Measurements from ENCODE around the gene NR4A2. TPM values are rescaled to one million over a fixed set of nuclear protein-coding genes. Genes with fewer than 3 reads are reported as not detected.

Gene NR4A2
- total RNA-seq, 1 experiment from 2014 or later = 12.0 TPM

DNA sequence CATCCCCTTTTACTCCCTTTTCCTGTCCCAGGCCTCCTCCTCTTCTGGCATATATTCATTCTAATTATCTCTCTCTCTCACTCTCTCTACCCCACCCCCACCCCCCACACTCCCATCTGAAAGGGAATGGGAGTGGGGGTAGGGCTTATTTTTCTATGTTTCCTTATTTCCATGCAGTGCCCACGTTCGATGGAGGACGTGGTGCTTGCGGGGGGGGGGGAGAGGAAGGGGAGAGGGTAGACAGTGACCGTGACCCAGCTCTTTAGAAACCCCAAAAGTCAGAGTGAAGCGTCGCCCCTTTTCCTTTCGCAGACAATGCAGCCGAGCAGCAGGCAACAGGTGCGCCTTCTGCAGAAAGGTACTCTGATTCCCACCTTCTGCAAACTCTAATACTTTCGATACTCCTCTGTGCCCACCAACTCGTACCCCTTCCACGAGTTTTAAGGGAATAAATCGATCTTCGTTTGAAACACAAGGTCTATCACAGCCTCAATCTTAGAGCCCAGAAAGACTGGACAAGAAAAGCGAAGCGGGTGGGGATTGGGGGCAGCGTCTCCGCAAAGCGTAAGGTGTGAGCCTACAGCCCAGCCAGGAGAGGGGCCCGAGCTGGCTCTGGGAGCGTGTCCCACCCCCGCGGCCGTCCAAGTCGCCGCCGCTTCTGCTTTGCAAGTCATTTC lies 891 bp upstream of the NR4A2 start:
- H3K9ac ChIP-seq (ENCODE audit: low read length) = peak overlapping the region; percentile 99
- peaks cover 25% of the 10 kb centered on the region for H4K20me1 ChIP-seq (ENCODE audit: low read length)
- H3K9me2 ChIP-seq (replicated peaks; ENCODE audit: low read length) = no peaks in the 10 kb centered on the region
- peak overlapping the region; percentile 95 for H3K4me3 ChIP-seq (ENCODE audit: low read length)
- peak overlapping the region; percentile 99 for H3K4me2 ChIP-seq (ENCODE audit: low read length)
- H3F3A ChIP-seq (ENCODE audit: low read length, unreplicated experiment) = no peaks in the 10 kb centered on the region
- peaks cover 16% of the 10 kb centered on the region for H3K4me1 ChIP-seq (ENCODE audit: insufficient read depth, low read length)
- no peaks in the 10 kb centered on the region for H3K79me2 ChIP-seq (ENCODE audit: low read length)
- peak overlapping the region; percentile 97 for H3K27ac ChIP-seq (ENCODE audit: low read length)
- H2AFZ ChIP-seq (ENCODE audit: low read length) = peak overlapping the region; percentile 84
- H3K27me3 ChIP-seq (ENCODE audit: low read length) = no peaks in the 10 kb centered on the region
- DNase-seq = peak; percentile 30
- BruUV-seq (replicated peaks) = TSS peak; percentile 40
- no peaks in the 10 kb centered on the region for H3K9me3 ChIP-seq (ENCODE audit: low read length)
- no peaks in the 10 kb centered on the region for H3K36me3 ChIP-seq (ENCODE audit: low read depth, low read length)
- intact Hi-C loops (cut with micrococcal nuclease) = loop anchor here (1.0 to 5.0 kb wide), 4 partner anchors 151 to 618 kb away; no protein-coding TSS in a partner anchor
- ChIA-PET POLR2A (ENCODE audit: unreplicated experiment) (interaction anchor here (0.7 to 1.2 kb wide), 3 partner anchors 9 to 470 kb away, joined by 4 to 14 read pairs (median 5); no protein-coding TSS in a partner anchor), CTCF (interaction anchor here (1.7 kb wide), 1 partner anchor 256 kb away, joined by 10 read pairs; no protein-coding TSS in a partner anchor)
- no peak for TF ChIP-seq EZH2 (IDR thresholded peaks at IDR 0.05; ENCODE audit: low read length, unreplicated experiment)
- TF ChIP-seq, protein P1, sequence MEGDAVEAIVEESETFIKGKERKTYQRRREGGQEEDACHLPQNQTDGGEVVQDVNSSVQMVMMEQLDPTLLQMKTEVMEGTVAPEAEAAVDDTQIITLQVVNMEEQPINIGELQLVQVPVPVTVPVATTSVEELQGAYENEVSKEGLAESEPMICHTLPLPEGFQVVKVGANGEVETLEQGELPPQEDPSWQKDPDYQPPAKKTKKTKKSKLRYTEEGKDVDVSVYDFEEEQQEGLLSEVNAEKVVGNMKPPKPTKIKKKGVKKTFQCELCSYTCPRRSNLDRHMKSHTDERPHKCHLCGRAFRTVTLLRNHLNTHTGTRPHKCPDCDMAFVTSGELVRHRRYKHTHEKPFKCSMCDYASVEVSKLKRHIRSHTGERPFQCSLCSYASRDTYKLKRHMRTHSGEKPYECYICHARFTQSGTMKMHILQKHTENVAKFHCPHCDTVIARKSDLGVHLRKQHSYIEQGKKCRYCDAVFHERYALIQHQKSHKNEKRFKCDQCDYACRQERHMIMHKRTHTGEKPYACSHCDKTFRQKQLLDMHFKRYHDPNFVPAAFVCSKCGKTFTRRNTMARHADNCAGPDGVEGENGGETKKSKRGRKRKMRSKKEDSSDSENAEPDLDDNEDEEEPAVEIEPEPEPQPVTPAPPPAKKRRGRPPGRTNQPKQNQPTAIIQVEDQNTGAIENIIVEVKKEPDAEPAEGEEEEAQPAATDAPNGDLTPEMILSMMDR (conservative IDR thresholded peaks at IDR 0.05; ENCODE audit: low read depth, low read length) = no peak
- no peak for TF ChIP-seq EZH2phosphoT487 (IDR thresholded peaks at IDR 0.05; ENCODE audit: borderline replicate concordance, low read length)
- peak; percentile 5 for ATAC-seq

DNA sequence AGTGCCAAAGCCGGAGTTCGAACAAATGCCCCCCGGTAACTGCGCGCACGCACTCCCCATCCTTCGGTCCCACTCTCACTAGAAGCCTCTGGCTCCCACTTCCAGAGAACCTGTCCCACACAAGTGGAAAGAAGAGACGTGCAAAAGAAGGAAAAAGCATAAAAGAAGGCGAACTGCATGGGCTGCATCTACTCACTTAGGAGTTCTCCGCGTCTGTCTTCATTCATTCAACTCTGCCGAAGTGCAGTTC lies 312 bp downstream of the NR4A2 start:
- Histone ChIP-seq H3K36me3 (ENCODE audit: low read depth, low read length) (no peaks in the 10 kb centered on the region), H2AFZ (ENCODE audit: low read length) (peak overlapping the region; percentile 84), H3K4me3 (ENCODE audit: low read length) (peak overlapping the region; percentile 95), H3K9me2 (replicated peaks; ENCODE audit: low read length) (no peaks in the 10 kb centered on the region), H3K27me3 (ENCODE audit: low read length) (no peaks in the 10 kb centered on the region), H4K20me1 (ENCODE audit: low read length) (peaks cover 25% of the 10 kb centered on the region), H3K9me3 (ENCODE audit: low read length) (no peaks in the 10 kb centered on the region), H3K79me2 (ENCODE audit: low read length) (no peaks in the 10 kb centered on the region), H3K4me1 (ENCODE audit: insufficient read depth, low read length) (peaks cover 14% of the 10 kb centered on the region; the same call in 1 of the 2 replicates), H3F3A (ENCODE audit: low read length, unreplicated experiment) (no peaks in the 10 kb centered on the region), H3K9ac (ENCODE audit: low read length) (peak overlapping the region; percentile 99), H3K4me2 (ENCODE audit: low read length) (peak overlapping the region; percentile 99), H3K27ac (ENCODE audit: low read length) (peak overlapping the region; percentile 97)
- intact Hi-C loops (cut with micrococcal nuclease) = loop anchor here (1.0 to 5.0 kb wide), 4 partner anchors 9 to 275 kb away; no protein-coding TSS in a partner anchor
- ChIA-PET POLR2A (ENCODE audit: unreplicated experiment) (no interaction called here), CTCF (no interaction called here)
- TF ChIP-seq EZH2 (IDR thresholded peaks at IDR 0.05; ENCODE audit: low read length, unreplicated experiment) (no peak), EZH2phosphoT487 (IDR thresholded peaks at IDR 0.05; ENCODE audit: borderline replicate concordance, low read length) (no peak)
- TF ChIP-seq, protein P1 (conservative IDR thresholded peaks at IDR 0.05; ENCODE audit: low read depth, low read length) = no peak
- no TSS peak for BruUV-seq (replicated peaks)
- DNase-seq (no peak), ATAC-seq (peak; percentile 24)

Measured in PC-3 (cell line).